Neural cell (in vitro differentiated cells): ENCODE measurements around the gene STIM1. TPM values are rescaled to one million over a fixed set of nuclear protein-coding genes. Genes with fewer than 3 reads are reported as not detected.

Experiments
- H2AFZ ChIP-seq: fragments of 200-600, 300-800 bp; sonication (generic), shearing (Covaris generic); 2 replicates; pipeline ENCODE4 v1.6.0; 2014; ENCODE audit warnings: low read depth, mild to moderate bottlenecking, antibody characterized with exemption, low read length, moderate library complexity
- H3F3A ChIP-seq: fragments of 200-600 bp; shearing (Covaris generic); 2 replicates; pipeline ENCODE4 v1.6.1; 2016; ENCODE audit warnings: mild to moderate bottlenecking, moderate library complexity, mixed read lengths, antibody characterized with exemption, low read length; ENCODE audit not compliant: insufficient read depth, poor library complexity, severe bottlenecking
- H3K27ac ChIP-seq: fragments of 200-600, 300-800 bp; sonication (generic), shearing (Covaris generic); 2 replicates; pipeline ENCODE4 v1.5.1; 2014; ENCODE audit warnings: mild to moderate bottlenecking, low read length, moderate library complexity
- H3K27me3 ChIP-seq: fragments of 300-800, 200-600 bp; sonication (generic), shearing (Covaris generic); 2 replicates; pipeline ENCODE4 v1.6.0; 2014; ENCODE audit warnings: mild to moderate bottlenecking, low read depth, low read length, moderate library complexity; ENCODE audit not compliant: insufficient read depth
- H3K36me3 ChIP-seq: fragments of 300-800, 200-600 bp; sonication (generic), shearing (Covaris generic); 2 replicates; pipeline ENCODE4 v1.5.1; 2014; ENCODE audit warnings: mild to moderate bottlenecking, antibody characterized with exemption, low read length, moderate library complexity; ENCODE audit not compliant: insufficient read depth
- H3K4me2 ChIP-seq: fragments of 300-800, 200-600 bp; sonication (generic), shearing (Covaris generic); 2 replicates; pipeline ENCODE4 v1.6.0; 2014; ENCODE audit warnings: mild to moderate bottlenecking, low read length
- H3K4me3 ChIP-seq: fragments of 300-800, 200-600 bp; sonication (generic), shearing (Covaris generic); 2 replicates; pipeline ENCODE4 v1.5.1; 2014; ENCODE audit warnings: mild to moderate bottlenecking, low read length, moderate library complexity
- H3K79me2 ChIP-seq: fragments of 200-600 bp; shearing (Covaris generic); replicated peaks from 2 replicates; pipeline ENCODE4 v1.6.0; 2014; ENCODE audit warnings: mild to moderate bottlenecking, low read length, moderate library complexity; ENCODE audit not compliant: insufficient read depth
- H3K9ac ChIP-seq: fragments of 300-800, 200-600 bp; sonication (generic), shearing (Covaris generic); 2 replicates; pipeline ENCODE4 v1.6.1; 2016; ENCODE audit warnings: mild to moderate bottlenecking, low read length, mixed read lengths
- H3K9me2 ChIP-seq: fragments of 200-600 bp; shearing (Covaris generic); 2 replicates; pipeline ENCODE4 v1.6.1; 2016; ENCODE audit warnings: mild to moderate bottlenecking, low read length, mixed read lengths; ENCODE audit not compliant: insufficient read depth
- H3K9me3 ChIP-seq: fragments of 200-600, 300-800 bp; sonication (generic), shearing (Covaris generic); 2 replicates; pipeline ENCODE4 v1.6.1; 2016; ENCODE audit warnings: mild to moderate bottlenecking, mixed run types, low read length, moderate library complexity, mixed read lengths
- H4K20me1 ChIP-seq: fragments of 200-600 bp; shearing (Covaris generic); 2 replicates; pipeline ENCODE4 v1.6.1; 2016; ENCODE audit warnings: mild to moderate bottlenecking, mixed run types; ENCODE audit not compliant: insufficient read depth
- EP300 ChIP-seq: fragments of 450-650 bp; conservative IDR thresholded peaks from 2 replicates; pipeline ENCODE4 v1.6.1; 2014; ENCODE audit warnings: antibody characterized with exemption, mild to moderate bottlenecking, moderate library complexity; ENCODE audit not compliant: poor library complexity, severe bottlenecking
- MXI1 ChIP-seq: fragments of 450-650 bp; conservative IDR thresholded peaks from 2 replicates; pipeline ENCODE4 v1.6.1; 2014; ENCODE audit warnings: antibody characterized with exemption, mild to moderate bottlenecking; ENCODE audit not compliant: poor library complexity, severe bottlenecking
- POLR2AphosphoS5 ChIP-seq: IDR thresholded peaks from 2 replicates; pipeline ENCODE4 v1.6.1; 2012
- RAD21 ChIP-seq: fragments of 450-650 bp; conservative IDR thresholded peaks from 2 replicates; pipeline ENCODE4 v1.6.1; 2014; ENCODE audit warnings: antibody characterized with exemption, mild to moderate bottlenecking, moderate library complexity
- SMC3 ChIP-seq: fragments of 450-650 bp; conservative IDR thresholded peaks from 2 replicates; pipeline ENCODE4 v1.6.1; 2014; ENCODE audit warnings: antibody characterized with exemption, mild to moderate bottlenecking, moderate library complexity; ENCODE audit not compliant: poor library complexity
- TAF1 ChIP-seq: IDR thresholded peaks from 2 replicates; pipeline ENCODE4 v1.6.1; 2012; ENCODE audit warnings: low read depth
- polyA plus RNA-seq: library from polyadenylated mRNA; depleted of rRNA; stranded (reverse); fragments of >200 nt; gene quantifications from 2 replicates; pipeline ENCODE4 v1.2.3, GENCODE V29; 2014
- TF ChIP-seq, protein P1 (sequence below): fragments of 450-650 bp; IDR thresholded peaks from 2 replicates; pipeline ENCODE4 v1.5.1; 2014; ENCODE audit warnings: antibody characterized with exemption, mild to moderate bottlenecking, moderate library complexity; ENCODE audit not compliant: poor library complexity, severe bottlenecking
- TF ChIP-seq, protein P2 (sequence below): IDR thresholded peaks from 2 replicates; pipeline ENCODE4 v1.6.1; 2012; ENCODE audit warnings: borderline replicate concordance

Gene STIM1
- polyA plus RNA-seq, 1 donor from 2014 or later = 14.5 TPM

DNA sequence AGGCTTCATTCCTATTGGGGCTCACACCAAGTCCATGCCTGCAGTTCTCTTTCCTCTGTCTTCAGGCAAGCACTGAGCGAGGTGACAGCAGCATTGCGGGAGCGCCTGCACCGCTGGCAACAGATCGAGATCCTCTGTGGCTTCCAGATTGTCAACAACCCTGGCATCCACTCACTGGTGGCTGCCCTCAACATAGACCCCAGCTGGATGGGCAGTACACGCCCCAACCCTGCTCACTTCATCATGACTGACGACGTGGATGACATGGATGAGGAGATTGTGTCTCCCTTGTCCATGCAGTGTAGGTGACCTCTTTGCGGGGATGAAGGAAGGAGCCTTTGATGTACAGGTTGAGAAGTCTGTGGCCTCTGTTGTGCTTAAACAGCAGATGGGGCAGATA, 227.7 kb downstream of the STIM1 start:
- Histone ChIP-seq H3K9me2 (no peaks in the 10 kb centered on the region), H2AFZ (no peak overlapping the region), H3K4me3 (no peak overlapping the region), H3K4me2 (no peak overlapping the region), H3K9me3 (no peaks in the 10 kb centered on the region), H3K9ac (no peak overlapping the region), H3K27ac (no peak overlapping the region), H3F3A (no peaks in the 10 kb centered on the region), H3K27me3 (no peaks in the 10 kb centered on the region), H3K36me3 (no peaks in the 10 kb centered on the region), H3K79me2 (no peaks in the 10 kb centered on the region), H4K20me1 (no peaks in the 10 kb centered on the region)
- TF ChIP-seq RAD21 (no peak), MXI1 (no peak), TAF1 (no peak), POLR2AphosphoS5 (no peak), EP300 (no peak)

DNA sequence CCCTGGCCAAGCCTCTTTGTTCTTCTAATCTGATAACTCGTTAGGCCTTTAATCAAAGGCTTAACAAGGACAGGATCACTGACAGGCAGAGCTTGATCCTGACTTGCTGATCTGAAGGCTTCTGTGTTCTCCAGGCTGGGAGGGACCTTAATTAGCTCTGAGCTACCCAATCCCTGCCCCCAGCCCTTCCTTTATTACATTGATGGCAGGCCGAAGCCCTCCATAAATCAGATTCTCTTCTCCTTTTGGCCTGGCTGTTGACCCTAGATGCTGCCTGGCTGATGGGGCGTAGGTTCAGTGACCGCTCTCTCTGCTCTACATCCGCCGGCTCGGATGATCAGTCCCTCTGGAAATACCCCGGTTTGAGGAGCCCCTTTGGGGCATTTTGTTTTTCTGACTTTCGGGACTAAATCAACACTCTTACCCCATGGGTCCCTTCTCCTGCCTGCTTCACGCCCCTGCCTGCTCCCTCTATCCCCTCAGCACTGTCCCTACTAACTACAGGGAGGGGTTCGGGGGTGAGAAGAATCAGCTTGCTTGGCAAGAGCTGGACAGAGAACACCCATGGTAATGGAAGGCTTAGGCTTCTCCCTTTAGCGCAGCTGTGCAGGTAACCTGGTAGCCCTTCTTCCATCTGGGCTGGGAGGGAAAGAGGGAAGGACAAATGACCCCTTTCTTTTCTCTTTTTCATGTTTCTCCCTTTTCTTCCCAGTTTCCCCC, 229.1 kb downstream of the STIM1 start:
- no peak for TF ChIP-seq RAD21
- TF ChIP-seq, protein P1, sequence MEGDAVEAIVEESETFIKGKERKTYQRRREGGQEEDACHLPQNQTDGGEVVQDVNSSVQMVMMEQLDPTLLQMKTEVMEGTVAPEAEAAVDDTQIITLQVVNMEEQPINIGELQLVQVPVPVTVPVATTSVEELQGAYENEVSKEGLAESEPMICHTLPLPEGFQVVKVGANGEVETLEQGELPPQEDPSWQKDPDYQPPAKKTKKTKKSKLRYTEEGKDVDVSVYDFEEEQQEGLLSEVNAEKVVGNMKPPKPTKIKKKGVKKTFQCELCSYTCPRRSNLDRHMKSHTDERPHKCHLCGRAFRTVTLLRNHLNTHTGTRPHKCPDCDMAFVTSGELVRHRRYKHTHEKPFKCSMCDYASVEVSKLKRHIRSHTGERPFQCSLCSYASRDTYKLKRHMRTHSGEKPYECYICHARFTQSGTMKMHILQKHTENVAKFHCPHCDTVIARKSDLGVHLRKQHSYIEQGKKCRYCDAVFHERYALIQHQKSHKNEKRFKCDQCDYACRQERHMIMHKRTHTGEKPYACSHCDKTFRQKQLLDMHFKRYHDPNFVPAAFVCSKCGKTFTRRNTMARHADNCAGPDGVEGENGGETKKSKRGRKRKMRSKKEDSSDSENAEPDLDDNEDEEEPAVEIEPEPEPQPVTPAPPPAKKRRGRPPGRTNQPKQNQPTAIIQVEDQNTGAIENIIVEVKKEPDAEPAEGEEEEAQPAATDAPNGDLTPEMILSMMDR = no peak
- TF ChIP-seq MXI1 = no peak
- no peak for TF ChIP-seq TAF1
- H3K79me2 ChIP-seq = no peaks in the 10 kb centered on the region
- H3K27ac ChIP-seq = no peak overlapping the region
- no peaks in the 10 kb centered on the region for H3F3A ChIP-seq
- no peaks in the 10 kb centered on the region for H3K9me2 ChIP-seq
- no peak overlapping the region for H3K4me2 ChIP-seq
- no peak overlapping the region for H3K9ac ChIP-seq
- no peak overlapping the region for H2AFZ ChIP-seq
- H3K9me3 ChIP-seq = no peaks in the 10 kb centered on the region
- no peaks in the 10 kb centered on the region for H4K20me1 ChIP-seq
- H3K4me3 ChIP-seq = no peak overlapping the region
- no peaks in the 10 kb centered on the region for H3K27me3 ChIP-seq
- no peaks in the 10 kb centered on the region for H3K36me3 ChIP-seq

DNA sequence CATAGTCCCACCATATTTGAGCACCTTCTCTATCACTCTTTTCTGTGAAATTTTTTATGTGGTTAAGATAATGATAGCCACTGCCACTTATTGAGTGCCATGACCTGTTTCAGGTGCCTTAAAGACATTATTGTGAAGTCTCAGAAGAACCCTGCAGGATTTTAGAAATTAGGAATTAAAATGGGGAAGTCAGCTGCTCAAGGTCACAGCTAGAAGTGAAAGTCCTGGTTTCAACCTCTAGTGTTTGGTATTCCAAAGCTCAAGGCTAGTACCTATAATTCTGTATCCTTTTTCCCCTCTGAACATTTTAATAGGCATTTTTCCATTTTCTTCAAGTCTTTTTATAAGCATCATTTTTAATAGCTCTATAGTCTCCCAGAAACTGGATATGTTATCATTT, 230.1 kb downstream of the STIM1 start:
- H3K79me2 ChIP-seq = no peaks in the 10 kb centered on the region
- no peak overlapping the region for H3K4me2 ChIP-seq
- TF ChIP-seq, protein P2, sequence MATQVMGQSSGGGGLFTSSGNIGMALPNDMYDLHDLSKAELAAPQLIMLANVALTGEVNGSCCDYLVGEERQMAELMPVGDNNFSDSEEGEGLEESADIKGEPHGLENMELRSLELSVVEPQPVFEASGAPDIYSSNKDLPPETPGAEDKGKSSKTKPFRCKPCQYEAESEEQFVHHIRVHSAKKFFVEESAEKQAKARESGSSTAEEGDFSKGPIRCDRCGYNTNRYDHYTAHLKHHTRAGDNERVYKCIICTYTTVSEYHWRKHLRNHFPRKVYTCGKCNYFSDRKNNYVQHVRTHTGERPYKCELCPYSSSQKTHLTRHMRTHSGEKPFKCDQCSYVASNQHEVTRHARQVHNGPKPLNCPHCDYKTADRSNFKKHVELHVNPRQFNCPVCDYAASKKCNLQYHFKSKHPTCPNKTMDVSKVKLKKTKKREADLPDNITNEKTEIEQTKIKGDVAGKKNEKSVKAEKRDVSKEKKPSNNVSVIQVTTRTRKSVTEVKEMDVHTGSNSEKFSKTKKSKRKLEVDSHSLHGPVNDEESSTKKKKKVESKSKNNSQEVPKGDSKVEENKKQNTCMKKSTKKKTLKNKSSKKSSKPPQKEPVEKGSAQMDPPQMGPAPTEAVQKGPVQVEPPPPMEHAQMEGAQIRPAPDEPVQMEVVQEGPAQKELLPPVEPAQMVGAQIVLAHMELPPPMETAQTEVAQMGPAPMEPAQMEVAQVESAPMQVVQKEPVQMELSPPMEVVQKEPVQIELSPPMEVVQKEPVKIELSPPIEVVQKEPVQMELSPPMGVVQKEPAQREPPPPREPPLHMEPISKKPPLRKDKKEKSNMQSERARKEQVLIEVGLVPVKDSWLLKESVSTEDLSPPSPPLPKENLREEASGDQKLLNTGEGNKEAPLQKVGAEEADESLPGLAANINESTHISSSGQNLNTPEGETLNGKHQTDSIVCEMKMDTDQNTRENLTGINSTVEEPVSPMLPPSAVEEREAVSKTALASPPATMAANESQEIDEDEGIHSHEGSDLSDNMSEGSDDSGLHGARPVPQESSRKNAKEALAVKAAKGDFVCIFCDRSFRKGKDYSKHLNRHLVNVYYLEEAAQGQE = no peak
- no peak for TF ChIP-seq SMC3
- no peak overlapping the region for H3K27ac ChIP-seq
- H3K9ac ChIP-seq = no peak overlapping the region
- no peaks in the 10 kb centered on the region for H3F3A ChIP-seq
- H3K9me2 ChIP-seq = no peaks in the 10 kb centered on the region
- H3K9me3 ChIP-seq = no peaks in the 10 kb centered on the region
- H4K20me1 ChIP-seq = no peaks in the 10 kb centered on the region
- H2AFZ ChIP-seq = no peak overlapping the region
- no peaks in the 10 kb centered on the region for H3K27me3 ChIP-seq
- H3K4me3 ChIP-seq = no peak overlapping the region
- H3K36me3 ChIP-seq = no peaks in the 10 kb centered on the region
